Astrocyte of the hippocampus (primary cell): ENCODE measurements around the gene VSTM2B.

Experiments used
- DNase-seq: peaks from one replicate; pipeline ENCODE4 v3.0.0; 2011; ENCODE audit warnings: low read depth, low spot score

The VSTM2B gene

DNA sequence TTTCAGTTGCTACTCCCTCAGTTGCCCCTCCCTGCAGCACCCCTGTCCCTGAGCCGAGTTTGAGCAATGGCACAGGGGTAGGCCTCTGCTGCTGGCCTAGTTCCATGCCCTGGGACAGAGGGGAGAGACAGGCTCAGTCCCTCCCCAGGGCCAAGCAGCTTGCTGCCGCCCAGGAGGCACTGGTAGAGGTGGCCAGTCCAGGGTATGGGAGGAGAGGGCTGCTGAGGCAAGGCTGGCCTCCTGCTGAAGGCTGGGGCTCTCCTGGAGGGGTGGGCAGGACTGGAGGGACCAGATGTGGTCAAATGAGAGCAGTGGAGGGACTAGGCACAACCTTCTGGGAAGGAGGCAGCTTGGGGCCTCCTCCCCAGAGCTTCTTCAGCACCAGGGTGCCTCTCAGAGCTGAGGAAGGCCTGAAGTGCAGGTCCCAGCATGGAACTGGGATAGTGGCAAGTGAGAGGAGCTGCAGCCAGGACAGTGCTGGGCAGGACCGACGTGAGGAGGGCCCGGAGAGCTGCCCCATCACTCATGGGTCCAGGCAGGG lies 29.8 kb upstream of the VSTM2B start:
- DNase-seq, result no peak

DNA sequence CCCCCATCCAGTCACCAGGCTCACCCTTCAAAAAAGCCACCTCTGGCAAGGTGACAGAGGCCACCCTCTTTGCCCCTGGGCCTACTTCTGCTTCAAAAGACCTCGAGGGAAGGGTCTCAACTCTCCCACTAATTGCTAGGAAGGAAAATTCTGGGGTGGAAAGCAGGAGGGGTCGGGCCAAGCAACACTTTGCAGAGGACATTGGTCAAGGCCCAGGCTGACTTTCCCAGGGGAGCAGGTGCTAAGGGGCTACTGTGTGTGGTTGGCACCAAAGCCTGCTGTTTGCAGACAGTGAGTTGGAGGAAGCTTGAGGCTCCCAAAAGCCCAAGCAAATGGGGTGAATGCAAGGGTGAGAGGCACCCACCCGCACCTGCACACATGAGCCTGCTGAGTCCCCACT lies 28.6 kb upstream of the VSTM2B start:
- no peak for DNase-seq

DNA sequence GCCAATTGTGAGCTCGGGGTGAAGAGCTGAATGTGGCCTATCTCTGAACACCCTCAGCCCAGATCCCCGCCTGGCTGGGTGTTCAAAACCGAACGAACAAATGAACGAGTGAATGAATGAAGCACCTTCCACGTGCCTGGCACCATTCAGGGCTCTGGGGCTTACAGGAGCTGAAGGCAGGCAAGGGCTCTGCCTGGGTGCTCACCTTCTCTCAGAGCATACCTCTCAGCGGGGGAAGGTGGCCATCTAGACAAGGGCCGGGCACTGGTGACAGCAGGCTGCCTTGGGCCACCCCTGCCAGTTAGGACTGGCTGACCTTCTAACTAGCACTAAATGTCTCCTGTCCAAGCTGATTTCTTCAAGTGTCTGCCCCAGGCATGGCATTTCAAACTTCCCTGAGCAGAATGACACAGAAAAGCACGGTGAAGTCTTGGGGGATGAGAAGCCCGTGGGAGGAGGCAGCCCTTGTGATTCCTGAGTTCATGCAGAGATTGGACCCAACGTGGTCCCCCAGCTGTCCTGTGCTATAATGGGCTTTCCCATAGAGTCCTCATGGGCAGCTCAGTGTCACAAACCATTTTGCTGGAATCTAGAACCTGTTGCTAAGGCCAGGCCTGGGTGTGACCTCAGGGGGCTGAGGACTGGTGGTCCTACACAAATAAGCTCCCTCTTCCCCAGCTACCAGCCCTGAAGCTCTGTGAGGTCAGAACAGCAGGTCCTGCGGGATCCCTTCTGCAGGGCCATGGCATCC lies 27.9 kb upstream of the VSTM2B start:
- DNase-seq, result no peak

DNA sequence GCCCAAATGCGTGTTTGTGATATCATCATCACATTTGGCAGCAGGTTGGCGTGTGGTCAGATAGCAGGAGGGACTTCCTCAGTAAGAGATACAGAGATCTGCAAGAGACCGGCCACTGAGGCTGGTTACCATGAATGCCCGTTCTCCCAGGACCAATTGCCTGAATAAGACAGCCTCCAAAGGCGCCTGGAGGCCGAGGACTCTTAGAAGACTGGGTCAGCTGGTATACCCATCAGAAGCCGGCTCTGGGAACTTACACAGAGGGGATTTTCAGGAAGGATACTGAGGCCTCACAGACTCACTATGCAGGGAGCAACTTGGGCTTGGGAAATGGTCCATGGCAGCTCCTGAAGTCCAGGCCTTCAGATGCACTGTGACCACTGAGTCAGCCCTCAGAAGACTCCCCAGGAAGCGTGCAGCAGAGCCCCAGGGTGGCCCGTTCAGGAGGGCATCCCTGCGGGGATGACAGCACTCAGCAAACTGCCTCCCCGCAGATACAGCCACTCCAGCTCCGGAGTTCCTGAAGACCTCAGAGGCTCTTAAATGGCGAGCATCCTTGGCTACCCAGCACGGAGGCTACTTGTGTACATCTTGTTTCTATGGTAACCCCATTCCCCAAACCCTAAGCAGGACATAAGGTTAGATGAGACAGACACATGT lies 26.4 kb upstream of the VSTM2B start:
- DNase-seq, result no peak

DNA sequence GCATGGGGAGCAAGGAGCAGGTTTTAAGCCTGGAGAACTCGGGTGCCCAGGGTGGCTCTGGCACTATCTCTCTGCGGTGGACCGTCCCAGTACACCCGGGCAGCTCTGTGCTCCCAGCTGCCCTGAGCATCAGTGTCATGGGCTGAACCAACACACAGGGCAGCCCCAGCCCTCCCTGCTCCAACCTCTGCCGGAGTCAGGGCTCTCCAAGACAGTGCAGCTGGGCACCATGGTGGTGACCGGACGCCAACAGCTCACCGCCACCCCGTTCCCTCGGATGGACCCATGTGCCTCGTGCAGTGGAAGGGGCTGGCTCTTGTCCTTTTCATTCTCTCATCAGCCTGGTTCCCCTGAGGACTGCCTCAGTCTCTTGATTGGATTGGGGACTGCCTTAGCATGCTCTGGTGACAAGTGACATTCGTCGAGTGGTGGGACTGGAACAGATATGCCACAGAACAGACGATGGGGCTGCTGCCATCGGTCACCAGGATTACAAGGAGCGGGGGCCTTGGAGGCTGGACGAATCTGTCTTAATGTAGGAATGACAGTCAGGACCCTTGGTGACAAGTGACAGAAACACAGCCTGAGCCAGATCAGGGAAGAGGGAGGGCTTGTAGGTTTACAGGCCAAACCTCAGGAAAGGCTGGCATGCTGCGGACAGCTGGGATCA lies 25.7 kb upstream of the VSTM2B start:
- no peak for DNase-seq

DNA sequence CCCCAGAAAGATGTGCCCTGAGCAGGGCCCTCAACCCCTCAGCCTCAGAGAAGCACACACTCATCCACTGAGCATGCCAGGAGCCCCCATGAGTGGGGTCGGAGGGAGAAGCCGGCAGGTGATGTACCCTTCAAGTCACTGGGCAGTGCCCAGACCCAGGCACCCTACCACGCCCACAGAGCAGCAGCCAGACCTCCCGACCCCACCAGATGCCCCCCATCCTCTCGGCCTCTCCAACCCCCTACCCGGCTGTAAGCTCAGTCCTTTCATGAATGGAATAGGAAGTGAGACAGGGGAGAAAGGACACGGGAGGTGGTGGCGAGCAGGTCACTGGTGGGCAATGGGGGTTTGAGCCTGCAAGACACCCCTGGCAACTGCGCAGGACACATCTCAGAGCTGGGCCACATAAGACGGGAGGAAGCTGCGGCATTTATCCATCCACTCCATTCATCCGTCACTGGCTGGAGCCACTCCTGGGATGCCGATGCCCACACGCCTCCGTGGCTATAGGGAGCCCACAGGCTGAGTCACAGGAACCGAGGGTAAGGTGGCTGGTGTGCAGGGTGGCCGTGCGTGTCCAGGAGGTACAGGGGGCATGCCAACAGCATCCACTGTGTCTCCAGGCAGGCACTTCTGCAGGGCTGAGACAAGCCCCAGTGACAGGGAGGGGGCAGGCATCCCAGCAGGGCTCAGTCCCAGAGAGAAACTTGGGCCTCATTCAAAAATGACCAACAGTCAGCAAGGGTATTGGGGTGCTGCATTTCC lies 23.8 kb upstream of the VSTM2B start:
- DNase-seq, result no peak

DNA sequence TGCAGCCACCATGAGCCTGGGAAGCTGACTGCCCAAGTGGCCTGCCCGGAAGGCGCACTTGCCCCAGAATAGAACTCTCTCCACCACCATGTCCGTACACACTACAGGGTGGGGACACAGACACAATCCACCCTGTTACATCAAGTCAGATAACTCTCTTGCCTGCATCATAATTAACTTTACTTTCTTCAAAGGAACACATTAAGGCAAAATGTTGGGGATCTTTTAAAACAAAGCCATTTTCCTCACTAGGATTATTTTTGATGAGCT lies 23.3 kb upstream of the VSTM2B start:
- DNase-seq, result no peak

DNA sequence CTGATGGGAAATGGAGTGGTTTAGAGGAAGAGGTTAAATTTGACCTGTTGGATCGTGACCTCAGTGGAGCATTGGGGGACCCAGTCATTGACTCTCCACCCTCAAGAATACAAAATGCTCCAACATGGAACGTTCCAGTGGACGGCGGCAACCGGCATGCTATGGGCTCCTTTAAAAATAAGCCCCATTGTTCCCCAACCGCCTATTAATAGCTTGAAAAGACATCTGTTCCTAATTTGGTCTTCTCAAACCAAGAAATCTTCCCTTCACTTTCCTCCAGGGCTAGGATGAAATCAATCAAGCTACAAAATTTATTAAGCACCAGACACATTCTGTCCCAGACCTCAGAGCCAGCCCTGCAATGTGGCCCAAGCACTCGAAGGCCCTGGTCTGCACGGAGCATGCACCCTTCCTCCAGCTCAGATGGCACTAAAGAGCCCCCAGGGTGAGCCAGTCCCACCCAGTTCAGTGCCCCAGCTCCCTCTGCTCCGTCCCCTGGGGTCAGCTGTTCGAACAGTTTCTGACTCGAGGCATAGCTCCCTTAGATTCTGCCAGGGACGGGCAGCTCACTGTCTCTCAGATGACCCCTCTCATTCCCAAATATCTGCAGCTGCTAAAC lies 22.5 kb upstream of the VSTM2B start:
- DNase-seq, result no peak

DNA sequence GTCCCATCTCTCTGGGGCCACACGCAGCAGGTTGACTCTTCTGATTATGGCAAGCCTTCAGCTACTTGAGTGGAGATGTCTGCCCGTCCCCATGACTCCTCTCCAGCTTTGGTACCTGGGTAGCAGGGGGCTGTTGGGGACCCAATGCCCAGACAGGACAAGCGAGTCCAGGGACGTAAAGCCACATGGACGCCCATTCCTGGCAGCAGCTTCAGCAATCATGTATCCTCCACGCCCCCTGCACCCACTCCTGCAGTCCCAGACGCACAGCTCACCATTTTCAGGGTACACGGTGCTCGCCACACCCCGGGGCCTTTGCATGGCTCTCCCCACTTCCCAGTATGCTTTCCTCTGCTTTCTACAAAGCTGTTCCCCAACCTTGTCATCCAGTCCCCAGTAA lies 22.0 kb upstream of the VSTM2B start:
- no peak for DNase-seq

DNA sequence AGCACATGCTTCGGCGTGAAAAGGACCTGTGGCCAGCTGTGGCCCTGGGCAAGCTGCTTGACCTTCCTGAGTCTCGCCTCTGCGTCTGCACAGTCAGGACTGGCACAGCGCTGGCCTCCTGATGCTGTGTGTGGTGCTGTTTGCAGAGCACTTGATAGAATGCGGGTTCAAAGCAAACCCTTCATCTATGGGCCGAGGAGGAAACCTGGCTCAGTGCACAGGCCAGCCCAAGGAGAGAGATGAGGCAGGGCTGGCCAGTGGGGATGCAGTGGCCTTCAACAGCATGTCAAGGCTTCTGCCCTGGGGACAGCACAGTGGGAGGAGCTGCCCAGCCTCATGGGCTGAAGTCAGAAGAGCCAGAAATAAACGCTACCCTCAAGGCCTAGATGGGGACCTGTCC lies 21.3 kb upstream of the VSTM2B start:
- DNase-seq, result no peak

DNA sequence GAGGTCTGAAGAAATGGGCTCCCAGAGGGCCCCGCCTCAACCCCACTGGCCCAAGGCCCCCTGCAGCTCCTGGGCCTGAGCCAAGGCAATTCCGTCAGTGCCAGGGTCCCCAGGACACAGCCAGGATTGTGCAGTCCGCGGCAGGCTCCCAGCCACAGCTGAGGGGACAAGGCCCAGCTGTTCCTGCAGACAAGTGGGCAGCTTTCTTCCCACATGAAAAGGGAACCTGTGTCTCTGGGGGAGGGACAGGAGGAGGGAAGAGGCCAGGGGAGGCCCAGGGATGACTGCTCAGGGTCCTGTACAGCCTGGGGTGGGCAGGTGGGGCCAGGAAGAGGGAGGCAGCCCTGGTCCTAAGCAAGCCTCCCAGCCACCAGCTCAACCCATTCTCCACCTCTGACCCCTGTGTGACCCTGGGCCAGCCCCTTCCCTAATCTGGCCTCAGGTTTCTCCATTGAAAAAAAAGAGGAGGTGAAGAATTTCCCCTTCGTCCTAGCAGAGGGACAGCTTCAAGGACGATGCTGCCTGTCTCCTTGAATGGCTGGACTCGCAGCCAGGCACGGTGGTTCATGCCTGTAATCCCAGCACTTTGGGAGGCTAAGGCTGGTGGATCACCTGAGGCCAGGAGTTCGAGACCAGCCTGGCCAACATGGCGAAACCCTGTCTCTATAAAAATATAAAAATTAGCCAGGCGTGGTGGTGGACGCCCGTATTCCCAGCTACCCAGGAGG lies 20.5 kb upstream of the VSTM2B start:
- DNase-seq, result no peak

DNA sequence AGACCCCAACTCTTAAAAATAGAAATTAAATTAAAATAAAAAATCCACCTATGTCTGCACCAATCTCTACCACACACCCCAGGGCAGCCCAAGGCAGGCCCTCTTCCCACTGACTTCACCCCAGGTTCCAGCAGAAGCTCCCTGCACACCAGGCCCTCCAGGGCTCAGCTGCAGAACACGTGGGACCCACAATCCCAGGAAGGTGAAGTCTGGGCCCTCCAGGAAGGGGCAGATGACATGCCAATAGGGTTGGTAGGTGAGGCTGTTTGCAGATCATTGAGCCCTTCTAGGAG lies 19.2 kb upstream of the VSTM2B start:
- no peak for DNase-seq

DNA sequence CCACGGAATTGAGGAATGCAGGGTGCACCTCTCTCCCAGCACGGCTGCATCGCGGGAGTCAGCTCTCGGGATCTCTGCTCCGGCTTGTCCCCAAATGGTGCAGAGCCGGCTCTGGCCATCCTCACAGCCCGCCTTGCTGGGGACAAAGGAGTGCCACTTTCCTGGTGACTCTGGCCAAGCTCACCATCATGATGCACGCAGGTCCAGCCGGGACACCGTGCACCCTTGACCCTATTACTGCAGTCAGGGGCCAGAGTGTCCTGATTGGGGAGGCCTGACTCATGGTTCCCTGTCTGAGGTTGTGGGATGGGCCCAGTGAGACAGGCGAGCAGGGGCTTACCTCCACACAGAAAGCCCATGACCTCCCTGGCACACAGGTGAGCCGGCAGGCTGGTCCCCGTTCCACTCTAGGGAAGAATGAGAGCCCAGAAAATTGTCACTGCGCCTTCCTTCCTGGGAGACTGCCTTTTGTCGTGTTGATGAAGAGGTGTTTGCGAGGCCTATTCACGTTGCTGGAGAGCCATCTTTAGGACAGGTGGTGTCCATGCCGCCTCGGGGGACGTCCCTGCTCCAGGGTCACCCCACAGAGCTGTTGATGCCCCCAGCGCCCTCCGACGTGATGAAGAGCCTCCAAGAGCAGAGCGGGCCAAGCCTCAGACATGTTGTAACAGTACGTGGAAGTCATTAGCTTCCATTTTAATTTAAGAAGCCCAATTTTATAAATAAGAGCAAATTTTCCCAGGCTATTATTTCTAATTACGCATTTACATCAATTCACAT lies 18.5 kb upstream of the VSTM2B start:
- DNase-seq, result no peak

DNA sequence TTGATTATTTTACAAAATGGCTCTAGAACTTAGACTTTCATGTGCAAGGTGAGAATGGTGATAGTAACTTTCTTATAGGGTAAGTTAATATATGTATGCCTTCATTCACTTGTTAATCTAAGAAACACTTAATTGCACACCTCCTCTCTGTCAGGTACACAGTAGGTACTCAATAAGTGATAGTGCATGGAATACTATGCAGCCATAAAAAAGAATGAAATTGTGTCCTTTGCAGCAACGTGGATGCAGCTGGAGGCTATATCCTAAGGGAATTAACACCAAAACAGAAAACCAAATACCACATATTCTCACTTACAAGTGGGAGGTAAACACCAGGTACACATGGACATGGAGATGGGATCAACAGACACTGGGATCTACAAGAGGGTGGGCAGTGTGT lies 17.6 kb upstream of the VSTM2B start:
- no peak for DNase-seq

DNA sequence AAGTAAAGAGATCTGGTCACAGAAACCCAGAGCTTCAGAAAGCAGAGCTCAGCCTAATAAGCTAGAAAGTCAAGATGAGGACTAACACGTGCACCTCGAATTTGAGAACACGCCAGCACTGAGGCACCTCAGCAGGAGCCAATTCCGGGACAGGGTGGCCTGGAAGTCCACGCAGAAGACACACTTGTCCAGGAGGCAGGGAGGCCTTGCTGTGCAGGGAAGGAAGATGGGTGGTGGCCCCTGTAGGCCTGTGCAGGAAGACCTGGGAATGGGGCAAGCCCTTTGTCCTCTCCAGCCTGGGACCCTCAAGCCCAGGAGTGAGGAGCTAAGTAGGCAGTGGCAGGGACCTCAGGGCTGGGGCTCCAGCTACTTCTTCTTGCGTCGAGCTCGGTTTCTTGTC lies 16.3 kb upstream of the VSTM2B start:
- no peak for DNase-seq

DNA sequence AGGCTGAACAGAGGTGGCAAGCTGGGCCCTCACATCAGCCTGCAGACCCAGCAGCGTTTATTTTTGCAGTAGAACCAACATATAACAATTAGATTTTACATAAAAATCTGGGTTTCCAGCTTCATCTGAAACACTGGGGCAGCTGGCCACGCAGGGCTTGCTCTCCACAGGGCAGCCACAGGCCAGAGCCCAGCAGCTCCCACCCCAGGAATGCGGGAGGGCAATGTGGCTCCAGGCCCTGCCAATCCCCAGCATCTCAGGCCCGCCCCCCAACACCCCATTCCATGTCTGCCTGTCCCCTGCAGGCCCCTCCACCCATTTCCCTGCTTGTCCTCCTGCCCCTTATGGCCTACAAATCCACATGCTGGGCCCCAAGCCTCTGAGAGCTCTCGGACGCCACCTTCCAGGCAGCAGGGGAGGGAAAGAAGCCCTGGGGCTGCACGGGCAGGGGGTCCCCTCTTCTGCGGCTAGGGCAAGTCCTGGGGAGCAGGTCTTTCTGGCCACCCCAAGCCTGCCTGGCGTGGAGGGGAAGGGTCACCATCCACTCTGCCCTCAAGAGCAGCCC lies 15.0 kb upstream of the VSTM2B start:
- no peak for DNase-seq

DNA sequence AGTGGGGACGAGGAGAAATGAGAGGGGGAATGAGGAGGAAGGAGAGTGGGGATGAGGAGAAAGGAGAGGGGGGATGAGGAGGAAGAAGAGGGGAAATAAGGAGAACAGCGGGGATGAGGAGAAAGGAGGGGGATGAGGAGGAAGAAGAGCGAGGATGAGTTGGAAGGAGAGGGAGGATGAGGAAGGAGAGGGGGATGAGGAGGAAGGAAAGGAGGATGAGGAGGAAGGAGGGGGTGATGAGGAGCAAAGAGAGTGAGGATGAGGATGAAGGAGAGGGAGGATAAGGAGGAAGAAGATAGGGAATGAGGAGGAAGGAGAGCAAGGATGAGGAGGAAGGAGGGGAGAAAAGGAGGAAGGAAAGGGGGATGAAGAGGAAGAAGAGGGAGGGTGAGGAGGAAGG lies 14.0 kb upstream of the VSTM2B start:
- DNase-seq, result no peak

DNA sequence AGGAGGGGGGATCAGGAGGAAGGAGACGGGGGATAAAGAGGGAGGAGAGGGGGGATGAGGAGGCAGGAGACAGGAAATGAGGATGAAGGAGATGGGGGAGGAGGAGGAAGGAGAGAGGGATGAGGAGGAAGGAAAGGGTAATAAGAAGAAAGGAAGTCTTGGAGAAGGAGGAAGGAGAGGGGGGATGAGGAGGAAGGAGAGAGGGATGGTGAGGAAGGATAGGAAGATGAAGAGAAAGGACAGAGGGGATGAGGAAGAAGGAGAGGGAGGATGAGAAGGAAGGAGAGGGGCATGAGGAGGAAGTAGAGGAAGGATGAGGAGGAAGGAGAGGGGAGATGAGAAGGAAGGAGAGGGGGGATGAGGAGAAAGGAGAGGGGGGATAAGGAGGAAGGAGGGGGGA lies 13.0 kb upstream of the VSTM2B start:
- no peak for DNase-seq

DNA sequence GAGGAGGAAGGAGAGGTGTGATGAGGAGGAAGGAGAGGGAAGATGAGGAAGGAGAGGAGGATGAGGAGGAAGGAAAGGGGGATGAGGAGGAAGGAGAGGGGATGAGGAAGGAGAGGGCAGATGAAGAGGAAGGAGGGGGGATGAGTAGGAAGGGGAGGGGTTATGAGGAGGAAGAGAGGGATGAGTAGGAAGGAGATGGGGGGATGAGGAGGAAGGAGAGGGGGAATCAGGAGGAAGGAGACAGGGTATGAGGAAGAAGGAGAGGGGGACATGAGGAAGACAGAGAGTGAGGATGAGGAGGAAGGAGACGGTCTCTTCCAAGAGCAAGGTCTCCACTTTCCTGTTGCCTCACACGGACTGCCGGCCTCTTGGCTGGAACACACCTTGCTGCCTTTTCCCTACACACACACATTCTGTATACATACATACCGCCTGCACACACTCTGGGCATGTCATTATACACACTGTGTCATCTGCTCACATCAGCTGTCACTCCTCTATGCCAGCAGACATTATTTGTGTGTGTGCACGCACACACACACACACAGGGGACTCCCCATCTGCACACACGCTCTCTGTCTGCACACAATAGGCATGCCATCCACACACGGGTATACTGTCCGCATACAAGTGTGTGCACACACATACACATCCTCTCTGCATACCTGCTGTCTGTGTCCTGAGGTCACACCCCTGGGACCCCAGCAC lies 11.1 kb upstream of the VSTM2B start:
- DNase-seq, result no peak

DNA sequence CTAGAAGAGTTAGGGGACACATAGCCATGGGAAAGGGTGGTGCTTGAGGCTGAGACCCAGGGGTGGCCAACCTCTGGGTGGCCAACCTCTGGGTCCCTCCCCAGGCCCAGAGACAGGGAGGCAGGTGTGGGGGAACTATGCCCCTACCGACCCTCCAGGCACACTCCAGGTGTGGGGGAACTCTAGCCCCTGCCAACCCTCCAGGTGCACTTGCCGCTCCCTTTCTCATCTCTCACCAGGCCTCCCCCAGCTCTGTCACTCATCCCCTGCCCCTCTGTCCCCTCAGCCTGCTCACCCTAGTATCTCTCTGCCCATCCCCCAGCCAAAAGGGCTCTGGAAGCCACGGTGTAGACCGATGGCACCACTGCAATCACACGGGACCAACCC lies 10.6 kb upstream of the VSTM2B start:
- DNase-seq, result no peak
